GM21381 (cell line): ENCODE measurements around the gene CEP350.
A peak's percentile ranks its signal among the peaks of the same experiment; 100 is the strongest.
"Not testable (repeated sequence)": the region's sequence is repeated elsewhere in the genome, so short reads cannot be mapped to it uniquely, and the experiment has no call there.

Experiments used
- ATAC-seq: cut with Tn5 transposase; IDR thresholded peaks from one replicate; pipeline ENCODE4 v1.9.1; 2021; ENCODE audit warnings: mild to moderate bottlenecking, moderate library complexity; ENCODE audit not compliant: unreplicated experiment

The CEP350 gene

DNA sequence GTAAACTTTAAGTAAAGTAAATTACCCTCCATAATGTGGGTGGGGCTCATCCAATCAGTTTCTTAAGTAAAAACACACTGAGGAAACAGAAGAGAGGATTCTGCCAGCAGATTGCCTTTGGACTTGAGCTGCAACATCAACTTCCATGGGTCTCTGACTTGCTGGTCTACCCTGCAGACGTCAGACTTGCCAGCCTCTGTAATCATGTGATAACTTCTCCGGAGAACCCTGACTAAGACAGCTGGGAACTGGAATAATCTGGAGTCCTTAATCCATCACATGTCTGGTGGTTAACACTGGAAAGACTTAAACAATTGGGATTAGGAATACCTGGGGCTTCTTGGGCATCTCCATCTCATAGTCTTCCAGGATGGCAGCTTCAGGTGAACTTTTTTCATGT is 13.2 kb upstream of the CEP350 start:
- no peak for ATAC-seq

DNA sequence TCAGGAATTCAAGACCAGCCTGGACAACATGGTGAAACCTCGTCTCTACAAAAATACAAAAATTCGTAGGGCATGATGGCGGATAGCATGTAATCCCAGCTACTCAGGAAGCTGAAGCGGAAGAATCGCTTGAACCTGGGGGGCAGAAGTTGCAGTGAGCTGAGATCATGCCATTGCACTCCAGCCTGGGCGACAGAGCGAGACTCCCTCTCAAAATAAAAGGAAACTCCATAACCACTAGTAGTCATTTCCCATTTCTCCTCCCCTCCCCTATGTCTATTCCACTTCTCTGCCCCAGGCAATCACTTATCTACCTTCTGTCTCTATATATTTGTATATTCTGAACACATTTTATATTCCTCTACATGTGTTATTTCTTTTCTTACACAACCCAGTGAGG is 4.0 kb upstream of the CEP350 start:
- ATAC-seq = no peak

DNA sequence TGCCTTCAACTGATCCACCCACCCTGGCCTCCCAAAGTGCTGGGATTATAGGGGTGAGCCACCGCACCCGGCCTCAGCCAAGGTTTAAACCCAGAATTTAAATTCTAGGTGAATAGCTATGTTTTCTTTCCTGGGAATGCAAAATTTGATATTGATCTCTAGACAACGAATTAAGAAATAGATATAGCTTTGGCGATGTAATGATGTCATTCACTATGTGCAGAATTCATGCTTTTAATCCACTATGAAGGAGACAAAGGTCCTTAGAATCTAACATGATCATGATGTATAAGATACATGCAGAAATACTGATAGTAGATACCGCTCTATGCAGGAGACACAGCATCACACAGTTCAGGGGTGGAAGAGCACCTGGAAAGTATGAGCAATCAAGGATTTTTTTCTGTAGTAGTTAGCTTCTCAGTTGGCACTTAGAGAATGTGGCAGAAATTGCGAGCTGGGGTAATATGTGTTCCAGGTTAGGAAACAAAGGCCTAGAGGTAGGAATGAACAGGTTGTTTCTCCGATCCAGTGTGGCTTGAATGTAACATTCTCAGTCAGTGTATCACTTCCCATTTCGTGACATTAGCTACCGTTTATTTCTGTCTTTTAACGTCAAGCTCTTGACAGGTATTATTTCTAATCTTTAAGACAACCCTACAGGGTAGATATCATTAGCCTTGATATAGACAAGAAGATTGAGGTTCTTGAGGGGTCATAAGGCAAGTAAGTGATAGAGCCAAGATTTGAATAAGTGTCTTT is 3.0 kb upstream of the CEP350 start:
- no peak for ATAC-seq

DNA sequence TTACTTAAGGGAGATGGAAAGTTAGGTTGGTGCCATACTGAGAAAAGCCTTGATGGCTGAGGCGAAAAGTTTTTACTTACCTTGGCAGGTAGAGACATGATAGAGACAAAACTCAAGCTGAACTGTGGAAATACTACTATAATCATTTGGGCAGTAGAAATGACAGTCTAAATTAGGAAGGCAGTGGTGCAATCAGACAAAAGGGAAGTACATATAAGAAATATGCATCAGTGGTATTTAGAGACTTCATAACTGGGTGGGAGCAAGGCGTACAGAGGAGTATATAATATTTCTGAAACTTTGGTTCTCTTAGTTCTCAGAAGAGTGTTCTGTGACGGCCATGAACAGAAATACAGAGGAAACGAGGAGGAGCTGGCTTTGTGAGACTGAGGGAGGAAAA is 2.4 kb upstream of the CEP350 start:
- no peak for ATAC-seq

DNA sequence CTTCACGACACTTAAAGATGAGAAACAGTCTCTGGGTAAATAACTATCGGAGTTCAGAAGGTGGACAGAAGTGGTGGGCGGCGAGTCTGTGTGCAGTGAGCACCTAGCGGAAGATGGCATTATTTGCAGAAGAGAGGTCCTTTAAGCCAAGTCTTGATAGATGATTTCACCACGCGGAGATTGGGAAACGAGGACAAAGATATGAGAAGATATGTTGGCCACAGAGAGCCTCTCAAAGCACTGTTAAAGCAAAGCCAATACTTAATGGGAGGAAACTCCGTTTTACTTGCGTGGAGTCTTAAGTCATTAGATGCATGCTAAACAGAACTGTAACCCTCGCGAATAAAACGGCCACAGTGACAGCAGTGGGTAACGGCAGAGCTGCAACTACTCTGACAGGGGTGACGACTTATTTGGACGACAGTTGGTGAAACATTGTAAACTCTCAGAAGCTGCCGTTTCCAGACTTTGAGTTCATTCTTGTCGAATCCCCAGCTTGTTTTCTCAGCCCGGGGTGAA is 577 bp upstream of the CEP350 start:
- no peak for ATAC-seq

DNA sequence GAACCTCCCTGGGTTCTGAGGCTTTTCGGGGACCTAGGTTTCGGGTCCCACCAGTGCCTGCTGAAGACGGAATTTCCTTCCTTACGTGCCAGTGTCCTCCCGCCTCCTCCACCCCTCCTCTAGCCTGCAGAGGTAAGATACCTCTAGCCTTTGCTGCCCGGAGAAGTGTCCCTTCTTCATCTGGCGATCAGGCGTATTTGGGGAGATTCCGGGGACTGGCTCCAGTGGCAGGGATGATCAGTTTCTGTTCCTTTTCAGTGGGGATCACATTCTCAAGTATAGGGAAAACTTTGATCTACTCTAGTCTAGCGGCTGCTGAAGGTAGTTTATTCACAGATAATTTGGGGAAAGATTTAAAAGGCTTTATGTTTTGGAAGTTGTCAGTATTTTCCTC is 674 bp downstream of the CEP350 start:
- ATAC-seq = peak; percentile 4

DNA sequence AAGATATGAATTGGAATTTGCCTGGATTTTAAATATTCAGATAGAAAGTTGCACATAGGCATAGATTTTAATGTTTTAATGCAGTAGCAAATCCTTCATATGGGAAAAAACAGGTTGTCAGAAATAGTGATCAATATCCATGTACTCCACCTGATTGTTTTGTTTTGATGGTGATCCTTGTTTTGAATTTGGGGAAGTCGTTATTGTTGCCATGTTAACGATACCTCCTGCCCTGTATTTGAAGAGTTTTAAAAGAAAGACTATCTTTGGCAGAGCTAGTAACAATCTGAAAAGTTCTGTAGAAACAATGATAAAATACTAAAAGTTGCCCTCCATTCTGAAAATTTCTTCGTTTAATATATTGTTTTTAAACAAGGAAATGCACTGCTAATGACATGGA is 1.1 kb downstream of the CEP350 start:
- ATAC-seq = no peak

DNA sequence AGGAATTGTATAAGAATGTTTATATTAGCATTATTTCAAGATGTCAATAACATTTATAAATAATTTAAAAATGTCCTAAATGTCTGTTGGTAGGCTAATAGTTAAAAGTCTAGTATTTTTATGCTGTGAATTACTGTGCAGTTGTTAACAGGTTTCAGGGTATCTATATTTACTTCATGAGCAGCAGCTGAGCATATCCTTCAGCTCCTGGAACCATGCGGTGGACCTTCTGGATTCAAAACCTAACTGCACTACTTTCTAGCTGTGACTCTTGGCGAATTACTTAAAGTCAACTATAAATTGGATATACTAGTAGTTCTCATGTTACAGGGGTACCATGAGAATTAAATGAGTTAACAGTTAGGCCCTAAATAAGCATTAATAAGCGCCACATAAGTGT is 3.7 kb downstream of the CEP350 start:
- no peak for ATAC-seq

DNA sequence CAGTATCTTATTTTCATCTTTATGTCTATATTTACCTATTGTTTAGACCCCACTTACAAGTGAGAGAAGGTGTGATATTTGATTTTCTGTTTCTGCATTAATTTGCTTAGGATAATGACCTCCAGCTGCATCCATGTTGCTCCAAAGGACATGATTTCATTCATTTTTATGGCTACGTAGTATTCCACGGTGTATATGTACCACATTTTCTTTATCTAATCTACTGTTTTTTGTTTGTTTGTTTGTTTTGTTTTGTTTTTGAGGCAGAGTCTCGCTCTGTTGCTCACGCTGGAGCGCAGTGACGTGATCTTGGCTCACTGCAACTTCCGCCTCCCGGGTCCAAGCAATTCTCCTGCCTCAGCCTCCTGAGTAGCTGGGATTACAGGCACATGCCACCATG is 7.6 kb downstream of the CEP350 start:
- not testable (repeated sequence) for ATAC-seq

DNA sequence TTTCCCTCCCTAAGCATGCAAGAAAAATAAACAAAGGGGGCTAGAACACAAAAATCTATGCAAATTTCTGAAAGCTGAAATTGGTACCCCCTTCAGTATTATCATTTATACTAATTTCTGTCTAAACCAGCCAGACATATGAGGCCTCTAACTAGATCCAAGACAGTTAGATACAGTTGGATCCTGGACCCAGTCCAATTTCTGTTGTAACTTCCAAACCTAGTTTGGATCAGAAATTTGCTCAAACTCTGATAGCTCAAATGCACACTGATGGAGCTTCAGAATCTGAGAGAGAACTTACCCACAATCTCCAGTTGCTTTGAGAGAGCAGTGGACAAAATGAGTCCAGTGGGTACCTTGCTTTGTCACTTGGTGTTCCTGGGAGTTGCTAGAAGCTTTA is 11.9 kb downstream of the CEP350 start:
- ATAC-seq = no peak

DNA sequence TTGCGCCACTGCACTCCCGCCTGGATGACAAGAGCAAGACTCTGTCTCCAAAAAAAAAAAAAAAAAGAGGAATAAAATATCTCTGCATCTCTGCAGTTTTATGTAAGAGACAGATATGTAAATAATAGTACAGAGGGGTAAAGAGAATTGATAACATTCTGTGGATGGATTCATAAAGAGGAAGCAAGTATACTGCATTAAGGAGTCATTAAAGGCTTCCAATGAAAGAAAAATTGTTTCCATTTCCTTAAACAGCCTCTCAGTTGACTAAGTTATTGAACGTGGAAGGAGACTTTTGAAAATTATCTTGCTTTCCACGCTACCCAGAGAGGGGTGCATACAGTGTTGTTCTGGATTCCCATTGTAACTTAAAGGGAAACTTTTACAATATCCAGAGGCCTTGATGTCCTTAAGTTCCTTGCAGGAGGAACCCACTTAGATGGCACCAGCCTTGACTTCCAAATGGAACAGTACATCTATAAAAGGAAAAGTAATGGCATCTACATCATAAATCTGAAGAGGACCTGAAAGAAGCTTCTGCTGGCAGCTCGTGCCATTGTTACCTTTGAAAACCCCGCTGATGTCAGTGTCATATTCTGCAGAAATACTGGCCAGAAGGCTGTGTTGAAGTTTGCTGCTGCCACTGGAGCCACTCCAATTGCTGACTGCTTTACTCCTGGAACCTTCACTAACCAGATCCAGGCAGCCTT is 13.8 kb downstream of the CEP350 start:
- no peak for ATAC-seq

DNA sequence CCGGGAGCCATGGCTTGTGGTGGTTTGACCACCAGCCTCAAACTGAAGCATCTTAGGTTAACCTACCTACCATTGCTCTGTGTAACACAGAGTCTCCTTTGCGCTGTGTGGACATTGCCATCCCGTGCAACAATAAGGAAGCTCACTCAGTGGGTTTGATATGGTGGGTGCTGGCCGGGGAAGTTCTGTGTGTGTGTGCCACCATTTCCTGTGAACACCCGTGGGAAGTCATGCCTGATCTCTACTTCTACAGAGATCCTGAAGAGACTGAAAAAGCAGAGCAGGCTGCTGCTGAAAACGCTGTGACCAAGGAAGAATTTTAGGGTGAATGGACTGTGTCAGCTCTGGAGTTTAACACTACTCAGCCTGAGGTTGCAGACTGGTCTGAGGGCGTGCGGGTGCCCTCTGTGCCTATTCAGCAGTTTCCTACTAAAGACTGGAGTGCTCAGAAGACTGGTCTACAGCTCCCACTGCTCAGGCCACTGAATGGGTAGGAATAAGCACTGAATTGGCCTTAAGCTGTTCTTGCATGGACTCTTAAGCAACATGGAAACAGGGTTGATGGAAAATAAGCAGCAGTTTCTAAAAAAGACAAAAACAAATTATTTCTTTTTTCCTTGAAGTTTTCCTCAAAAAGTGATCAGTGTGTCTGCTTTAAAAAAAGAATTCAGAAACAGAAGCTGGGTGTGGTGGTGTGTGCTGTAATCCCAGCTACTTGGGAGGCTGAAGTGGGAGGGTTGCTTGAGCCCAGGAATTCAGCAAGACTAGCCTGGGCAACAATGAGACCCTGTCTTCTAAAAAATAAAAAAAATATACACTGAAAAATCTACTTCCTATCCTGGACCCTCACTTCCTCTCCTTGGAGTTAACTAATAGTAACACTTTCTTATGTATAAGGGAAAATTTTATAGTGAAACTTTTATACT is 14.6 kb downstream of the CEP350 start:
- ATAC-seq = no peak

DNA sequence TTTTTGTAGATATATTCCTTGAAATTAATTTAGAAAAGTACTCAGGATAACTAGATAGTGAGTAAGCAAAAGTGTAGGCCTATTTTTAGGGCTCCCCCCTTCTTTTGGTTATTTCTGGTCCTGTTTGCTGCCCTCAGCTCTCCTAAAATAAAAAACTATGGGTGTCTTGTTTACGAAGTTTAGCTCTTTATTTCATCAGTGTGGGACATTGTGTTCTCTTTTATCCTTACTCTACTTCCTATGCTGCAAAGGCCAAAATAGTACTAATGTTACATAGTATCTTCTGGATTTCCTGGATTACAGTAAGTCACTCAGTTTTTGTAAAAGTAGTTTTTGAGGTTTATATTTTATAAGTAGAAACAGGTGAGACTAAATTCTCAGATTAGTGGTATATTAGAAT is 15.4 kb downstream of the CEP350 start:
- ATAC-seq = no peak

DNA sequence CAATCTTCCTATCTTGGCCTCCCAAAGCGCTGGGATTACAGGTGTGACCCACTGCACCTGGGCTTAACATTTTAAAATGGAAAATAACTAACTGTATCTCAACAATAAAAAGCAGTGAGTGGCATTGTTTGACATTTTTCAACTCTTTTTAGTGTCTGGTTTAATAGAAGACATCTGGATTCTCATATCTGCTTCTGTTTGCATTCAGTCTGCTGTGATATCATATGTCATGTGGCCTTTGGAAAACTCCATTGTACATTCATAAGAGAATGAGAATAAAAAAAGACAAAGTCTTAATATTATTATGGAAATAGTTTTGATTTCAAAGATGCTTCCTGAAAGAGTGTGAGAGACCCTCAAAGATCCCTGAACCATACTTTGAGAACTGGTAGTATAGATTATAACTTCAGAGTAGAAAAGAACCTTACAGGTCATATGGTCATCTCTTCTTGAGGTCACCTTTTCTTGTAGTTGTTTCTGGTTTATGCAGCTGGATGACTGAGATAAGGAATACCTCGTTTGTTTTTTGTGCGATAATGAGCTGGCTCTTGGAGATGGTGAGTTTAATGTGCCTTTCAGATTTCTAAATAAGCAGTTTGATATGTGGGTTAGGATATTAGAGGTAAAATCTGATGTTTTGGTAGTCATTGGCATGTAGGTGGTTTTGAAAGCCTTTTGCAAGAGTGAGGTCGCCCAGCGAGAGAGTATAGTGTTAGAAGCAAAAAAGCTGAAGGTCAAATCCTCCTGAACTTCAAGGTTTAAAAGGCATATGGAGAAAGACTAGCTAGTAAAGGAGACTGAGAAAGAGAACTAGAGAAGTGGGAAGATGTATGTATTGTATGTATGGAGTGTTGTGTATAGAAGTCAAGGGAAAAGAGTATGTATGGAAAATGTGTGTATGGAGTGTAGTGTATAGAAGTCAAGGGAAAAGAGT is 17.2 kb downstream of the CEP350 start:
- no peak for ATAC-seq

DNA sequence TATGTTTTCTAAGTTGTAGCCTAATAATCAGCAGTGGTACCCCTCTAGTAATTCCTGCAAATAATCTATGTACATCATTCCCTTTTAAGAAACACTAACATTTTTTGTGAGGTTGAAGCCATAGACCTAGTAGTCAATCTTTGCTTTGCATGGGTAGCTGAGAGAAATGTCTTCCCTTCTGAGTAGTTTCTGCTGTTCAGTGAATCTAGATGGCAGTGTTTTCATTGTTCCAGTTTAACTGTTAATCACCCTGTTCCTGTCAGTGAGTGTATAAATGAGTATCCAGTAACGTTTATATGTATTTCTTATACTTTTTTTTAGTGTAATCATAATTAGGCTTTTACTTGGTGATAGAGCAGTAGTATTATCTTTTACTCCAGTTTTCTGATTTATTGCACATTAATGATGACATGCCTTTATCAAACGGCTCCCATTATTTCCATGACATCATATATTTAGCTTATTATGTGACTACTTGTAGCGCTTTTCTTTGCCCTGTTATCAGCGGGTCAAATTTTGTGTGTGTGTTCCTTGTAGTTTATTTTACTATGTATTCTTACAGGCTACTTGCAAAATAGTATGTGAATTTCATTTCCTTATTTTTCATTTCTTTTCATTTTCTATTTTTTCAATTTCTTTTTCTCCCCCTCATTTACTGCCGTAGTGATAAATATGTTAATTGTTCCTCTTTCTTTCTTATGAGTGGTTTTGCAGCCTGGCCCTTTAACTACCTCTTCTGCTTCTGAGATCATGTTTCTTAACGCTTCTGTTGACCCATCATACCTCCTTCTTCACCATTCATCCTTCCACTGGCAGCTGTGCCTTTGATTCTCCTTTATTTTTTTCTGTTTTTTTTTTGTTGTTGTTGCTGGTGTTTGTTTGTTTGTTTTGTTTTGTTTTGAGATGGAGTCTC is 18.8 kb downstream of the CEP350 start:
- no peak for ATAC-seq

DNA sequence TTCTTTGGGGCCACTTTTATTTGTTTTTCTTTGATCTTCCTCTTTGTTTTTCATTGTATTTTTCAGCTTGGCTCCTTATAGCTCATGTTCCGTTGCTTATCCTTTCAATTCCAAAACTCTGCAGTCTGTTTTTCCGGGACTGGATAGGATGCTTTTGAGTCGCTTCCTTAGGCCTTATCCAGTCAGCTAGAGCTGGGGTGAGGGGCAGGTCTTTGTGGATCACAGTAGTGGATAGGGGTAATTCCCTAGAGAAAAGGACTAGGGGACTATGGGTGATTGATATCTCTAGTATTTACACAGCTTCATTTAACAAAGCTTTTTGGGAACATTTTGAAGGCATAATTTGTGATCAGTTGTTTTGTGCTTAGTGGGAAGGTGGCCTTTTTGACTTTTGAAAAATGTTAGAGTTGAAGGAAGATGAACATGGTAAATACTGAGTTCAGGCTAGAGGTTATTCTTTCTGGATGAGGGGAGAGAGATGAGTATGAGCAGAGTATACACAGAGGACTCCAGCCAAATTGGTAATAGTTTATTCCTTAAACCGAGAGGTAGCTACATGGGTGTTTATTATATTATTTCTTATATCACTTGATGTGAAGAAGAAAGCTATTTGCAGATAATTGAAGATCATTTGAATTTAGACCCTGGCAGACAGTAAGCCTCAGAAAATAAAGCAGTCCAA is 22.5 kb downstream of the CEP350 start:
- no peak for ATAC-seq

DNA sequence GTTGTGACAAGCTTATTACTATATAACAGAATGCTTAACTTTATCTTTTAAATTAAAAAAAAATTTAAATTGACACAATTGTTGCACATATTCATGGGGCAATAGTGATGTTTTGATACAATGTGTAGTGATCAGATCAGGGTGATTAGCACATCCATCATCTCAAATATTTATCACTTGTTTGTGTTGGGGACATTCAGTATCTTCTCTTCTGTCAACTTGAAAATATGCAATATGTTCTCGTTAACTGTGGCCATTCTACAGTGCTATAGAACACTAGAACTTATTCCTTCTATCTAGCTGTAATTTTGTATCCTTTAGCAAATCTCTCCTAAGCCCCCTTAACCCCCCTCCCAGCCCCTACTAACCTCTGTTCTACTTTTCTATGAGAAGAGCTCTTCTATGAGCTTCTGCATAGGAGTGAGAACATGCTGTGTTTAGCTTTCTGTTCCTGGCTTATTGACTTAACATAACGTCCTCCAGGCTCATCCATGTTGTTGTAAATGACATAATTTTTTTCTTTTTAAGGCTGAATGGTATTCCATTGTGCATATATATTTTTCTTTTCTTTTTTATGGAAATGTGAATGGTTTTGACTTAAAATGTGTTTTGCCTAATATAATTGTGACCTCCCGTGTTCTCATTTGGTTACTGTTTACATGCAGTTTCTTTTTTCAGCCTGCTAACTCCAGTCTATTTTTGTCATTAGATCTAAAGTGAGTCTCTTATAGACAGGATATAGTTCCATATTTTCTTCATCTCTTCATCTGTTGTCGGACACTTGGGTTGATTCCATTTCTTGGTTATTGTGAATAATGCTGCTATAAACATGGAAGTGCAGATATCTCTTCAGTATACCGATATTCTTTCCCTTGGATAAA is 23.8 kb downstream of the CEP350 start:
- ATAC-seq = no peak

DNA sequence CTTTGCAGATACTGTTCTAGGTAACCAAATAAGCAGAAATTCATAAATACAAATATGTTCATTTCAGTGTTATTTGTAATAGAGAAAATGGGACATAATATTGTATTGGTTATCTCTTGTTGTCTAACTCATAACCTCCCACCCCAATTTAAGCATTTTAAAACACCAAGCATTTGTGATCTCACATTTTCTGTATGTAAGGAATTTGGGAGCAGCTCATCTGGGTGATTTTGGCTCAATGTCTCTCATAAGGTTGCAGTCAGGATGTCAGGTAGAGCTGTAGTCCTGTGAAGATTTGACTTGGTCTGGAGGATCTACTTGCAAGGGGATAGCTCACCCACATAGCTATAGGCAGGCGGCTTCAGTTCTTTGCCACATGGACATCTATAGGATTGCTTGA is 29.5 kb downstream of the CEP350 start:
- no peak for ATAC-seq
